B cell (primary cell): ENCODE data around the gene DMAC2.

Source experiments
- CTCF ChIP-seq: fragments of 200-600 bp; IDR thresholded peaks from one replicate; pipeline ENCODE4 v1.8.0; 2022; ENCODE audit warnings: antibody characterized with exemption, mild to moderate bottlenecking
- EZH2 ChIP-seq: IDR thresholded peaks from 2 replicates; pipeline ENCODE4 v1.6.1; 2012; ENCODE audit warnings: borderline replicate concordance, low read depth, mild to moderate bottlenecking, moderate library complexity, low read length; ENCODE audit not compliant: insufficient read depth, poor library complexity, severe bottlenecking

- no peak for TF ChIP-seq EZH2
- TF ChIP-seq CTCF, result no peak
These were observed 1.7 kb upstream of the DMAC2 start for GRCh38 chr19:41441321-41441945.
